Measurements from ENCODE around the gene GHRL.

- TF ChIP-seq POLR2A (IDR thresholded peaks at IDR 0.05; ENCODE audit: low read depth, low read length) = no peak
- TF ChIP-seq POLR2AphosphoS5 (IDR thresholded peaks at IDR 0.05; ENCODE audit: low read depth, low read length) = no peak
These were observed 30.7 kb downstream of the GHRL start for GRCh38 chr3:10262027-10262426.
